HEK293 (cell line): ENCODE results near the gene MEFV.
A peak's percentile ranks its signal among the peaks of the same experiment; 100 is the strongest.

Experiments
- CTCF ChIA-PET: fragments of 350-600 bp; formaldehyde crosslinking; extraction: SDS; loops from one replicate; lab custom pipeline; 2021; ENCODE audit warnings: antibody characterized with exemption; lab: Yijun Ruan, JAX
- POLR2A ChIA-PET: fragments of 300-600 bp; formaldehyde crosslinking; extraction: SDS; loops from one replicate; lab custom pipeline; 2020; ENCODE audit warnings: antibody characterized with exemption, inconsistent platforms; lab: Yijun Ruan, JAX
- H3K27ac ChIP-seq: fragments of 200-500 bp; sonication (Bioruptor generic); 2 replicates; pipeline ENCODE4 v1.5.1; 2014; ENCODE audit warnings: low read depth, low read length, control low read depth, inconsistent platforms; ENCODE audit errors: extremely low read depth
- H3K36me3 ChIP-seq, 2 experiments: fragments of 200-500 bp in 1 of 2; sonication (Bioruptor generic) in 1 of 2; 1 replicate in 1 of 2; 2 replicates in 1 of 2; pipeline ENCODE4 v1.5.1; 2014 to 2017; ENCODE audit warnings: inconsistent platforms in 2 of 2, low read length in 2 of 2; ENCODE audit not compliant: control insufficient read depth in 2 of 2, insufficient read depth in 1 of 2
- H3K4me1 ChIP-seq: fragments of 200-500 bp; sonication (Bioruptor generic); 2 replicates; pipeline ENCODE4 v1.5.1; 2014; ENCODE audit warnings: mild to moderate bottlenecking, low read length, inconsistent platforms; ENCODE audit not compliant: control insufficient read depth, insufficient read depth
- H3K4me3 ChIP-seq: 2 replicates; pipeline ENCODE4 v1.5.1; 2011; ENCODE audit warnings: low read depth, mild to moderate bottlenecking, control low read depth, low read length, moderate library complexity
- H3K9me3 ChIP-seq: fragments of 200-500 bp; sonication (Bioruptor generic); 2 replicates; pipeline ENCODE4 v1.5.1; 2014; ENCODE audit warnings: low read depth, low read length, inconsistent platforms; ENCODE audit not compliant: control insufficient read depth, insufficient read depth
- BCL11A ChIP-seq: fragments of 450-650 bp; formaldehyde crosslinking; IDR thresholded peaks from 2 replicates; pipeline ENCODE4 v1.5.1; 2016; ENCODE audit warnings: low read depth, missing biosample characterization, missing genetic modification characterization
- KLF8 ChIP-seq: fragments of 450-650 bp; formaldehyde crosslinking; IDR thresholded peaks from 2 replicates; pipeline ENCODE4 v1.5.1; 2016; ENCODE audit warnings: missing biosample characterization, missing genetic modification characterization
- MYNN ChIP-seq: fragments of 450-650 bp; formaldehyde crosslinking; IDR thresholded peaks from 2 replicates; pipeline ENCODE4 v1.5.1; 2016; ENCODE audit warnings: missing biosample characterization, missing genetic modification characterization, borderline replicate concordance
- PRDM1 ChIP-seq: fragments of 450-650 bp; formaldehyde crosslinking; IDR thresholded peaks from 2 replicates; pipeline ENCODE4; 2016; ENCODE audit warnings: missing biosample characterization, missing genetic modification characterization
- SCRT1 ChIP-seq: fragments of 450-650 bp; formaldehyde crosslinking; IDR thresholded peaks from 2 replicates; pipeline ENCODE4 v1.5.1; 2016; ENCODE audit warnings: missing biosample characterization, missing genetic modification characterization, borderline replicate concordance
- ZBTB17 ChIP-seq: fragments of 450-650 bp; formaldehyde crosslinking; IDR thresholded peaks from 2 replicates; pipeline ENCODE4 v1.5.1; 2016; ENCODE audit warnings: missing biosample characterization, missing genetic modification characterization
- ZFP3 ChIP-seq: fragments of 450-650 bp; formaldehyde crosslinking; IDR thresholded peaks from 2 replicates; pipeline ENCODE4 v1.5.1; 2016; ENCODE audit warnings: low read depth, missing biosample characterization, missing genetic modification characterization
- ZNF114 ChIP-seq: fragments of 450-650 bp; formaldehyde crosslinking; IDR thresholded peaks from 2 replicates; pipeline ENCODE4 v1.5.0; 2017; ENCODE audit warnings: missing biosample characterization, missing genetic modification characterization
- ZNF169 ChIP-seq: fragments of 450-650 bp; formaldehyde crosslinking; IDR thresholded peaks from 2 replicates; pipeline ENCODE4 v1.5.1; 2016; ENCODE audit warnings: missing biosample characterization, missing genetic modification characterization
- ZNF202 ChIP-seq: fragments of 450-650 bp; formaldehyde crosslinking; IDR thresholded peaks from 2 replicates; pipeline ENCODE4 v1.5.1; 2016; ENCODE audit warnings: missing biosample characterization, missing genetic modification characterization, borderline replicate concordance
- ZNF274 ChIP-seq, 2 experiments: fragments of 200-500 bp in 1 of 2; fragments of 450-650 bp in 1 of 2; sonication (Bioruptor generic) in 1 of 2; formaldehyde crosslinking in 1 of 2; IDR thresholded peaks; 2 replicates each; pipeline versions ENCODE4 v1.5.1 to v1.6.1; 2014 to 2016; ENCODE audit warnings: borderline replicate concordance in 1 of 2, inconsistent platforms in 1 of 2, low read length in 1 of 2, missing biosample characterization in 1 of 2, missing genetic modification characterization in 1 of 2
- ZNF280C ChIP-seq: fragments of 450-650 bp; formaldehyde crosslinking; IDR thresholded peaks from 2 replicates; pipeline ENCODE4 v1.5.1; 2016; ENCODE audit warnings: missing biosample characterization, missing genetic modification characterization
- ZNF311 ChIP-seq: fragments of 450-650 bp; formaldehyde crosslinking; IDR thresholded peaks from 2 replicates; pipeline ENCODE4 v1.5.1; 2017; ENCODE audit warnings: missing biosample characterization, missing genetic modification characterization, borderline replicate concordance
- ZNF324 ChIP-seq: fragments of 450-650 bp; formaldehyde crosslinking; IDR thresholded peaks from 2 replicates; pipeline ENCODE4 v1.5.1; 2016; ENCODE audit warnings: missing biosample characterization, missing genetic modification characterization
- ZNF362 ChIP-seq: fragments of 450-650 bp; formaldehyde crosslinking; IDR thresholded peaks from 2 replicates; pipeline ENCODE4 v1.5.1; 2016; ENCODE audit warnings: missing biosample characterization, missing genetic modification characterization
- ZNF473 ChIP-seq: fragments of 450-650 bp; formaldehyde crosslinking; IDR thresholded peaks from 2 replicates; pipeline ENCODE4 v1.5.1; 2017; ENCODE audit warnings: missing biosample characterization, missing genetic modification characterization
- ZNF555 ChIP-seq: fragments of 450-650 bp; formaldehyde crosslinking; conservative IDR thresholded peaks from 2 replicates; pipeline ENCODE4 v1.5.1; 2017; ENCODE audit warnings: missing biosample characterization, mild to moderate bottlenecking, missing genetic modification characterization, inconsistent platforms
- ZNF561 ChIP-seq: fragments of 450-650 bp; IDR thresholded peaks from 2 replicates; pipeline ENCODE4 v1.5.1; 2018; ENCODE audit warnings: missing biosample characterization, missing genetic modification characterization, borderline replicate concordance
- ZNF600 ChIP-seq: fragments of 450-650 bp; formaldehyde crosslinking; IDR thresholded peaks from 2 replicates; pipeline ENCODE4 v1.5.1; 2016; ENCODE audit warnings: missing biosample characterization, missing genetic modification characterization
- ZNF626 ChIP-seq: fragments of 450-650 bp; sonication (Bioruptor Pico); formaldehyde crosslinking; IDR thresholded peaks from 2 replicates; pipeline ENCODE4 v1.5.1; 2018; ENCODE audit warnings: missing biosample characterization, missing genetic modification characterization, inconsistent platforms
- ZNF660 ChIP-seq: fragments of 450-650 bp; IDR thresholded peaks from 2 replicates; pipeline ENCODE4 v1.5.1; 2018; ENCODE audit warnings: missing biosample characterization, mild to moderate bottlenecking, missing genetic modification characterization
- ZNF677 ChIP-seq: fragments of 450-650 bp; IDR thresholded peaks from 2 replicates; pipeline ENCODE4 v1.5.0; 2018; ENCODE audit warnings: missing biosample characterization, mild to moderate bottlenecking, missing genetic modification characterization, moderate library complexity
- ZNF747 ChIP-seq: fragments of 450-650 bp; formaldehyde crosslinking; IDR thresholded peaks from 2 replicates; pipeline ENCODE4 v1.5.1; 2016; ENCODE audit warnings: missing biosample characterization, missing genetic modification characterization
- ZNF768 ChIP-seq: fragments of 450-650 bp; formaldehyde crosslinking; IDR thresholded peaks from 2 replicates; pipeline ENCODE4 v1.5.1; 2018; ENCODE audit warnings: missing biosample characterization, mild to moderate bottlenecking, missing genetic modification characterization
- ZNF843 ChIP-seq: fragments of 450-650 bp; formaldehyde crosslinking; IDR thresholded peaks from 2 replicates; pipeline ENCODE4 v1.5.1; 2016; ENCODE audit warnings: missing biosample characterization, missing genetic modification characterization
- ZSCAN16 ChIP-seq: fragments of 450-650 bp; formaldehyde crosslinking; IDR thresholded peaks from 2 replicates; pipeline ENCODE4 v1.5.1; 2016; ENCODE audit warnings: missing biosample characterization, missing genetic modification characterization
- ZSCAN23 ChIP-seq: fragments of 450-650 bp; formaldehyde crosslinking; IDR thresholded peaks from 2 replicates; pipeline ENCODE4 v1.5.1; 2016; ENCODE audit warnings: missing biosample characterization, missing genetic modification characterization
- ZXDB ChIP-seq: fragments of 450-650 bp; formaldehyde crosslinking; IDR thresholded peaks from 2 replicates; pipeline ENCODE4 v1.5.1; 2016; ENCODE audit warnings: missing biosample characterization, missing genetic modification characterization
- TF ChIP-seq, protein P1 (sequence below): fragments of 450-650 bp; formaldehyde crosslinking; IDR thresholded peaks from 2 replicates; pipeline ENCODE4; 2016; ENCODE audit warnings: missing biosample characterization, missing genetic modification characterization
- TF ChIP-seq, protein P2 (sequence below): fragments of 450-650 bp; formaldehyde crosslinking; IDR thresholded peaks from 2 replicates; pipeline ENCODE4 v1.5.1; 2016; ENCODE audit warnings: missing biosample characterization, missing genetic modification characterization, low read depth

The MEFV gene

DNA sequence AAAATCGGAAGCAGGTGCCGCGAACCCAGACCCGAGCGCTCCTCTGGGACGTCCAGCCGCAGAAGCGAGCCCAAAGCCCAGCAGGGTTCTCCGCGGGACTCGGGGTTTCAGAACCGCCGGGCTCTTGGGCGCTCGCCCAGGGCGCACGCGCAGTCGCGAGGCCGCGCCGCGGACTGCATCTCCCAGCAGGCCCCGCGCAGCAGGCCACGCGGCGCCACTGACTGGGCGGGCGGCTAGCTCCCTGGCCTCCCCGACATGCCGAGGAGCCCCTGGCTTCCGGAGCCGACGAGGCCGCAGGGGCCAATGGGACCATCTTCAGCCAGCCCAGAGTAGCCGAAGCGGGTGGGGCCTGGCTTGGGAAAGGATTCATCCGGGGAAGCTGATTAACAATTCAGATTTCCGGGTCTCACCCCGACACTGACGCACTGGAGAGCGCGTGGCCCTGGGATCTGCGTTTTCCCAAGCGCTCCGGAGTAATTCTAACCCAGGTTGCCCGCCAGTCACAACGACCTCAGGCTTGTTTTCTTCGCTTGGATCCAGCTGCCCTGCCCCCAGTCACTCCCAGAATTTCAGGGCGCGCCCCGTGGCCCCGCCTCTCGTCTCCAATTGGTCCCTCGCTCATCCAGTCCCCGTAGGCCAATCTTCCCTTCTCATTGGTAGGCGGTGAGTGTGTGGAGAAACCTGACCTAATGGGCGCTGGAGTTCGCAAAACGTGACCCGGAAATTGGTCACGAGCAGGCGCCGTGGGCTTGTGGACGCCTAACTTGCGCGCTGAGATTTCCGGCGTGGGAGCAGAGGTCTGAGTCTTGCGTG lies 26.5 kb upstream of the MEFV start, which contains the start of gene ZNF263 (continued):
- TF ChIP-seq, protein P1, sequence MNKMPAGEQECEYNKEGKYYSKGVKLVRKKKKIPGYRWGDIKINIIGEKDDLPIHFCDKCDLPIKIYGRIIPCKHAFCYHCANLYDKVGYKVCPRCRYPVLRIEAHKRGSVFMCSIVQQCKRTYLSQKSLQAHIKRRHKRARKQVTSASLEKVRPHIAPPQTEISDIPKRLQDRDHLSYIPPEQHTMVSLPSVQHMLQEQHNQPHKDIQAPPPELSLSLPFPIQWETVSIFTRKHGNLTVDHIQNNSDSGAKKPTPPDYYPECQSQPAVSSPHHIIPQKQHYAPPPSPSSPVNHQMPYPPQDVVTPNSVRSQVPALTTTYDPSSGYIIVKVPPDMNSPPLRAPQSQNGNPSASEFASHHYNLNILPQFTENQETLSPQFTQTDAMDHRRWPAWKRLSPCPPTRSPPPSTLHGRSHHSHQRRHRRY (tag by site-specific recombination): no peak
- no peak for TF ChIP-seq ZNF280C (tag by site-specific recombination)
- TF ChIP-seq ZNF362 (tag by site-specific recombination): no peak
- TF ChIP-seq, all 188 proteins: peak for 54

DNA sequence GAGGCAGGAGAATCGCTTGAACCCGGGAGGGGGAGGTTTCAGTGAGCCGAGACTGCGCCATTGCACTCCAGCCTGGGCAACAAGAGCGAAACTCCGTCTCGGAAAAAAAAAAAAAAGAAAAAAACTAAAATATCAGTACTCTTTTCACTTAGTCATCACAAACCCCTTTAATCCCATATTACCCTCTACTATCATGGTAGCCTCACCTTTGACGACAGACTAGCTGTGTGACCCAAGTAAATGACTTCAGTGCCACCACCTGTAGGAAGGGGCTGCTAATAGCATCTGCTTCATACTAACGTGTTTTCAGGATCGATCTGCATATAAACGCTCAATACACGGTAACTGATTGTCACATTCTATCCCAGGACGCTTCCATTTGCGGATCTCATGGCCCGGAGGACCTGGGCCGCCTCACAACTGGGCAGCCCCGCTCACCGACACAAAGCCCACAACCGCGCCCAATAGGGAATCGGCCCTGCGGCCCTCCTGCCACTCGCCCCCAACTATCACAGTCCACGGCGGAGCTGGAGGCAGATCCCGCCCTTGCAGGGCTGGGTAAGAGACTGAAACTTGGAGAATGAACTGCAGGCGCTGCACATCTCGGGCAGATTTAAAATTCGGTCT lies 25.8 kb upstream of the MEFV start:
- Histone ChIP-seq H3K36me3 (peaks cover 0 to 31% of the 10 kb centered on the region in 2 experiments; a peak in 1 of 3 replicates), H3K9me3 (no peaks in the 10 kb centered on the region), H3K4me1 (no peaks in the 10 kb centered on the region), H3K27ac (peak overlapping the region; percentile 94), H3K4me3 (peak overlapping the region; percentile 74)
- ChIA-PET CTCF (interaction anchor here (5.6 kb wide), 1 partner anchor 15 kb away, joined by 35 read pairs; no protein-coding TSS in a partner anchor), POLR2A (interaction anchor here (0.5 to 3.0 kb wide), 23 partner anchors 10 to 406 kb away, joined by 3 to 21 read pairs (median 5); partner anchors contain the start of genes NAA60, OR1F1, TIGD7 and ZNF174)
- TF ChIP-seq ZBTB17 (tag by site-specific recombination) (peak; percentile 45; the same call in 1 of the 2 replicates), PRDM1 (no peak), ZNF626 (tag by site-specific recombination) (no peak), ZNF600 (tag by site-specific recombination) (no peak; the same call in 1 of the 2 replicates), ZNF843 (tag by site-specific recombination) (no peak), ZNF311 (tag by site-specific recombination) (no peak), ZNF555 (tag by site-specific recombination) (no peak), ZSCAN23 (tag by site-specific recombination) (no peak), ZNF169 (tag by site-specific recombination) (no peak), ZNF660 (tag by site-specific recombination) (0 out of 2 replicates have a peak, but pooled peaks have one; percentile 31), ZNF324 (tag by site-specific recombination) (no peak), ZFP3 (no peak), KLF8 (tag by site-specific recombination) (no peak), ZNF274 (IDR thresholded peaks at IDR 0.05; ENCODE audit: low read length) (no peak), ZNF274 (tag by site-specific recombination; IDR thresholded peaks at IDR 0.05; ENCODE audit: borderline replicate concordance) (no peak), ZNF202 (tag by site-specific recombination) (no peak), ZNF473 (tag by site-specific recombination) (no peak), ZNF561 (tag by site-specific recombination) (no peak; the same call in 1 of the 2 replicates), ZNF677 (no peak), ZXDB (tag by site-specific recombination) (no peak), MYNN (tag by site-specific recombination) (no peak), ZSCAN16 (tag by site-specific recombination) (no peak), ZNF114 (tag by site-specific recombination) (no peak), ZNF768 (tag by site-specific recombination) (no peak), SCRT1 (peak; percentile 45; the same call in 1 of the 2 replicates), ZNF747 (tag by site-specific recombination) (no peak), BCL11A (tag by site-specific recombination) (no peak)
- TF ChIP-seq, protein P2, sequence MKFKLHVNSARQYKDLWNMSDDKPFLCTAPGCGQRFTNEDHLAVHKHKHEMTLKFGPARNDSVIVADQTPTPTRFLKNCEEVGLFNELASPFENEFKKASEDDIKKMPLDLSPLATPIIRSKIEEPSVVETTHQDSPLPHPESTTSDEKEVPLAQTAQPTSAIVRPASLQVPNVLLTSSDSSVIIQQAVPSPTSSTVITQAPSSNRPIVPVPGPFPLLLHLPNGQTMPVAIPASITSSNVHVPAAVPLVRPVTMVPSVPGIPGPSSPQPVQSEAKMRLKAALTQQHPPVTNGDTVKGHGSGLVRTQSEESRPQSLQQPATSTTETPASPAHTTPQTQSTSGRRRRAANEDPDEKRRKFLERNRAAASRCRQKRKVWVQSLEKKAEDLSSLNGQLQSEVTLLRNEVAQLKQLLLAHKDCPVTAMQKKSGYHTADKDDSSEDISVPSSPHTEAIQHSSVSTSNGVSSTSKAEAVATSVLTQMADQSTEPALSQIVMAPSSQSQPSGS (tag by site-specific recombination): no peak
